ENCODE data around the gene ZNHIT3. TPM values are rescaled to one million over a fixed set of nuclear protein-coding genes. Genes with fewer than 3 reads are reported as not detected.

ZNHIT3 gene
- total RNA-seq, 1 donor from 2014 or later, result 26.8 TPM

Other genes starting within 250 kb of the ZNHIT3 start
- gene TBC1D3I, start 222.1 kb upstream of the ZNHIT3 start, total RNA-seq, result 1.4 TPM
- gene TBC1D3G, start 162.8 kb upstream of the ZNHIT3 start, total RNA-seq, result not detected
- gene TBC1D3H, start 98.2 kb upstream of the ZNHIT3 start, total RNA-seq, result not detected
- 46.2 TPM for gene MYO19, start 48.2 kb downstream of the ZNHIT3 start, total RNA-seq
- 2.7 TPM for gene PIGW, start 48.3 kb downstream of the ZNHIT3 start, total RNA-seq
- 65.9 TPM for gene GGNBP2, start 58.2 kb downstream of the ZNHIT3 start, total RNA-seq
- 16.9 TPM for gene DHRS11, start 105.2 kb downstream of the ZNHIT3 start, total RNA-seq
- 8.3 TPM for gene MRM1, start 114.9 kb downstream of the ZNHIT3 start, total RNA-seq

Data from mucosa of gallbladder (tissue), 1 donor.